WTC11 (cell line): ENCODE results near the gene CST8. TPM values are rescaled to one million over a fixed set of nuclear protein-coding genes. Genes with fewer than 3 reads are reported as not detected.

Experiments
- ATAC-seq: fragments of 200-7000 bp; cut with Tn5 transposase; 2 replicates; pipeline ENCODE4 v1.10.0; 2021; ENCODE audit warnings: mild to moderate bottlenecking, moderate library complexity
- CTCF ChIA-PET: fragments of 300-600 bp; sonication (Branson Sonifier 250); formaldehyde crosslinking; loops from one replicate; lab custom pipeline; 2021; ENCODE audit warnings: antibody characterized with exemption; lab: Charles Lee
- POLR2A ChIA-PET: fragments of 350-600 bp; sonication (Branson Sonifier 250); formaldehyde crosslinking; loops from one replicate; lab custom pipeline; 2021; ENCODE audit warnings: antibody characterized with exemption; lab: Charles Lee
- DNase-seq: peaks from one replicate; pipeline ENCODE4 v3.0.0; 2021; ENCODE audit warnings: low spot score
- H3K27ac Mint-ChIP-seq: 2 replicates; pipeline ENCODE4 v1.8.0; 2021; ENCODE audit warnings: mixed read lengths
- H3K27me3 Mint-ChIP-seq: 2 replicates; pipeline ENCODE4 v1.8.0; 2021; ENCODE audit warnings: low read depth, mild to moderate bottlenecking, moderate library complexity, mixed read lengths
- H3K36me3 Mint-ChIP-seq: 2 replicates; pipeline ENCODE4 v1.8.0; 2021; ENCODE audit warnings: mixed read lengths
- H3K4me1 Mint-ChIP-seq: 2 replicates; pipeline ENCODE4 v1.8.0; 2022; ENCODE audit warnings: mixed read lengths
- H3K4me3 Mint-ChIP-seq: 2 replicates; pipeline ENCODE4 v1.8.0; 2021; ENCODE audit warnings: mild to moderate bottlenecking, moderate library complexity, mixed read lengths
- H3K9me3 Mint-ChIP-seq: 2 replicates; pipeline ENCODE4 v1.8.0; 2021; ENCODE audit warnings: mixed read lengths
- CREB1 ChIP-seq: sonication (generic); formaldehyde crosslinking; IDR thresholded peaks from 2 replicates; pipeline ENCODE4 v1.8.0; 2023; ENCODE audit warnings: mild to moderate bottlenecking, missing genetic modification reagents
- FOXP1 ChIP-seq: sonication (generic); formaldehyde crosslinking; IDR thresholded peaks from 2 replicates; pipeline ENCODE4 v1.8.0; 2022; ENCODE audit warnings: missing genetic modification reagents, mild to moderate bottlenecking, moderate library complexity, borderline replicate concordance
- GRHL2 ChIP-seq: fragments of 250-450 bp; sonication (Bioruptor Pico); IDR thresholded peaks from 2 replicates; pipeline ENCODE4 v1.8.0; 2022; ENCODE audit warnings: mild to moderate bottlenecking, moderate library complexity; ENCODE audit not compliant: insufficient replicate concordance, severe bottlenecking
- GTF2I ChIP-seq: fragments of 250-450 bp; sonication (Bioruptor Pico); conservative IDR thresholded peaks from 2 replicates; pipeline ENCODE4 v1.4.0; 2021; ENCODE audit warnings: mild to moderate bottlenecking
- NFATC4 ChIP-seq: fragments of 250-450 bp; sonication (Bioruptor Pico); IDR thresholded peaks from 2 replicates; pipeline ENCODE4 v1.9.0; 2021; ENCODE audit warnings: mild to moderate bottlenecking
- NFYB ChIP-seq: sonication (generic); formaldehyde crosslinking; conservative IDR thresholded peaks from 2 replicates; pipeline ENCODE4 v1.8.0; 2022; ENCODE audit warnings: low read depth, missing genetic modification reagents
- NR2C2 ChIP-seq: sonication (generic); formaldehyde crosslinking; IDR thresholded peaks from 2 replicates; pipeline ENCODE4 v1.8.0; 2022; ENCODE audit warnings: mild to moderate bottlenecking, missing genetic modification reagents
- NR3C1 ChIP-seq: sonication (generic); formaldehyde crosslinking; conservative IDR thresholded peaks from 2 replicates; pipeline ENCODE4 v1.8.1; 2023; ENCODE audit warnings: low read depth, mild to moderate bottlenecking, missing genetic modification reagents
- OVOL2 ChIP-seq: fragments of 250-450 bp; sonication (Bioruptor Pico); IDR thresholded peaks from 2 replicates; pipeline ENCODE4 v1.9.0; 2021; ENCODE audit warnings: mild to moderate bottlenecking, borderline replicate concordance
- PRRX2 ChIP-seq: fragments of 250-450 bp; sonication (Bioruptor Pico); IDR thresholded peaks from 2 replicates; pipeline ENCODE4 v1.8.0; 2021; ENCODE audit warnings: mild to moderate bottlenecking
- SOX15 ChIP-seq: fragments of 250-450 bp; sonication (Bioruptor Pico); IDR thresholded peaks from 2 replicates; pipeline ENCODE4 v1.9.0; 2021; ENCODE audit warnings: mild to moderate bottlenecking
- SP1 ChIP-seq: sonication (generic); formaldehyde crosslinking; conservative IDR thresholded peaks from 2 replicates; pipeline ENCODE4 v1.8.1; 2022; ENCODE audit warnings: missing genetic modification reagents
- ZNF121 ChIP-seq: sonication (generic); formaldehyde crosslinking; IDR thresholded peaks from 2 replicates; pipeline ENCODE4 v1.8.0; 2023; ENCODE audit warnings: missing genetic modification reagents
- total RNA-seq: library from RNA; stranded (reverse); gene quantifications from 3 replicates; pipeline ENCODE4 v1.2.3, GENCODE V29; 2021
- TF ChIP-seq, protein P1 (sequence below): sonication (generic); formaldehyde crosslinking; IDR thresholded peaks from 2 replicates; pipeline ENCODE4 v1.8.0; 2022; ENCODE audit warnings: mild to moderate bottlenecking, missing genetic modification reagents
- TF ChIP-seq, protein P2 (sequence below): sonication (generic); formaldehyde crosslinking; IDR thresholded peaks from 2 replicates; pipeline ENCODE4 v1.8.1; 2023; ENCODE audit warnings: mild to moderate bottlenecking, missing genetic modification reagents
- TF ChIP-seq, protein P3 (sequence below): sonication (generic); formaldehyde crosslinking; IDR thresholded peaks from 2 replicates; pipeline ENCODE4 v1.8.1; 2022; ENCODE audit warnings: low read depth, mild to moderate bottlenecking, moderate library complexity, missing genetic modification reagents, borderline replicate concordance
- TF ChIP-seq, protein P4 (sequence below): sonication (generic); formaldehyde crosslinking; IDR thresholded peaks from 2 replicates; pipeline ENCODE4 v1.8.0; 2022; ENCODE audit warnings: mild to moderate bottlenecking, missing genetic modification reagents
- TF ChIP-seq, protein P5 (sequence below): sonication (generic); formaldehyde crosslinking; IDR thresholded peaks from 2 replicates; pipeline ENCODE4 v1.8.0; 2023; ENCODE audit warnings: missing genetic modification reagents
- TF ChIP-seq, protein P6 (sequence below): sonication (generic); formaldehyde crosslinking; IDR thresholded peaks from 2 replicates; pipeline ENCODE4 v1.8.1; 2023; ENCODE audit warnings: mild to moderate bottlenecking, moderate library complexity, missing genetic modification reagents
- TF ChIP-seq, protein P7 (sequence below): sonication (generic); formaldehyde crosslinking; IDR thresholded peaks from 2 replicates; pipeline ENCODE4 v1.8.0; 2022; ENCODE audit warnings: missing genetic modification reagents
- TF ChIP-seq, protein P8 (sequence below): fragments of 250-450 bp; sonication (Bioruptor Pico); IDR thresholded peaks from 2 replicates; pipeline ENCODE4 v1.8.0; 2021; ENCODE audit warnings: mild to moderate bottlenecking

The CST8 gene
- total RNA-seq, 1 experiment from 2014 or later: not detected

DNA sequence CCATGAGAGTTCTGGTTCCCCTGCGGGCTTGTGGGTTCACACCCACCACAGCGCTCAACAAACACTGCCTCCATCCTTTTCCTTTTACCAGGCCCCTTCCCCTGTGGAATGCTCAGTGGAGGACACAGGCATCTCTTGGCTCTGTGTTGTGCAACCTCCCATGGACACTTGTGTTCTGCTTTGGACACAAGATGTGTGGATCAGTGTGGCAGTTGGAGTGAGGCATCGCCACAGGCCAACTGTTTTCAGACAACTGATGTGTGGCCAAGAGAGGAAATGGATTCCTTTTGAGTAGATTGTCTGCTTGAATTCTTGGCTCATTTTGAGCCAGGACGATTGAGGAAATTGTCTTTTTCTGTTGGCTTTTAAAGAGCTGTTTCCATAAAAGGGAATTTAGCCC lies 26.8 kb downstream of the CST8 start (continued):
- TF ChIP-seq, protein P1, sequence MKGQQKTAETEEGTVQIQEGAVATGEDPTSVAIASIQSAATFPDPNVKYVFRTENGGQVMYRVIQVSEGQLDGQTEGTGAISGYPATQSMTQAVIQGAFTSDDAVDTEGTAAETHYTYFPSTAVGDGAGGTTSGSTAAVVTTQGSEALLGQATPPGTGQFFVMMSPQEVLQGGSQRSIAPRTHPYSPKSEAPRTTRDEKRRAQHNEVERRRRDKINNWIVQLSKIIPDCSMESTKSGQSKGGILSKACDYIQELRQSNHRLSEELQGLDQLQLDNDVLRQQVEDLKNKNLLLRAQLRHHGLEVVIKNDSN (CRISPR knock-in tag): no peak

DNA sequence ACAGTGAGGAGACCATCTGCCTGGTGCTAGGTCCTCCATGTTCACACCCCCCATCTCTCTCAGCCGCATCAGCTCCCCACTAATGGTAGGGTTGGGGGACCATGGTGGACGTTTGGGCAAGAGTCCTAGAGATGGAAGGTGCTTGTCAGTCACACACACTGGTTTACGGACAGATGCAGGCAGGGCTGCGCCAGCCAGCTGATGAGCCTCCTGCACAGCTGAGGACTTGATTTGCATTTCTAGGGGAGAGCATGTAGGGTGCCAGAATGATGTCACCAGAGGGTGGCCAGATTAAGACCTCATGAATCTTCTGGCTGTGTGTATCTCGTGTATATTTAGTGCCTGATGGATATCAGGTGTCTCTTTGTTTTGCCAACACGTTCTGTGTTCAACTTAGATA lies 28.6 kb downstream of the CST8 start:
- ChIA-PET POLR2A (no interaction called here), CTCF (no interaction called here)
- Mint-ChIP-seq H3K9me3 (peaks cover 34% of the 10 kb centered on the region), H3K4me1 (peaks cover 46% of the 10 kb centered on the region), H3K27ac (no peak overlapping the region), H3K27me3 (peaks cover 21% of the 10 kb centered on the region), H3K36me3 (peaks cover 28% of the 10 kb centered on the region), H3K4me3 (no peak overlapping the region)
- DNase-seq (no peak), ATAC-seq (no peak)
- TF ChIP-seq, protein P2, sequence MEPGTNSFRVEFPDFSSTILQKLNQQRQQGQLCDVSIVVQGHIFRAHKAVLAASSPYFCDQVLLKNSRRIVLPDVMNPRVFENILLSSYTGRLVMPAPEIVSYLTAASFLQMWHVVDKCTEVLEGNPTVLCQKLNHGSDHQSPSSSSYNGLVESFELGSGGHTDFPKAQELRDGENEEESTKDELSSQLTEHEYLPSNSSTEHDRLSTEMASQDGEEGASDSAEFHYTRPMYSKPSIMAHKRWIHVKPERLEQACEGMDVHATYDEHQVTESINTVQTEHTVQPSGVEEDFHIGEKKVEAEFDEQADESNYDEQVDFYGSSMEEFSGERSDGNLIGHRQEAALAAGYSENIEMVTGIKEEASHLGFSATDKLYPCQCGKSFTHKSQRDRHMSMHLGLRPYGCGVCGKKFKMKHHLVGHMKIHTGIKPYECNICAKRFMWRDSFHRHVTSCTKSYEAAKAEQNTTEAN (CRISPR knock-in tag): no peak
- TF ChIP-seq, protein P3, sequence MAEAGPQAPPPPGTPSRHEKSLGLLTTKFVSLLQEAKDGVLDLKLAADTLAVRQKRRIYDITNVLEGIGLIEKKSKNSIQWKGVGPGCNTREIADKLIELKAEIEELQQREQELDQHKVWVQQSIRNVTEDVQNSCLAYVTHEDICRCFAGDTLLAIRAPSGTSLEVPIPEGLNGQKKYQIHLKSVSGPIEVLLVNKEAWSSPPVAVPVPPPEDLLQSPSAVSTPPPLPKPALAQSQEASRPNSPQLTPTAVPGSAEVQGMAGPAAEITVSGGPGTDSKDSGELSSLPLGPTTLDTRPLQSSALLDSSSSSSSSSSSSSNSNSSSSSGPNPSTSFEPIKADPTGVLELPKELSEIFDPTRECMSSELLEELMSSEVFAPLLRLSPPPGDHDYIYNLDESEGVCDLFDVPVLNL (CRISPR knock-in tag): no peak
- TF ChIP-seq SOX15 (CRISPR knock-in tag) (no peak), ZNF121 (no peak), GRHL2 (CRISPR knock-in tag) (no peak), CREB1 (CRISPR knock-in tag) (no peak), GTF2I (CRISPR knock-in tag) (no peak), NR2C2 (CRISPR knock-in tag) (no peak), SP1 (CRISPR knock-in tag) (no peak), OVOL2 (no peak), NFYB (no peak)
- TF ChIP-seq, protein P4, sequence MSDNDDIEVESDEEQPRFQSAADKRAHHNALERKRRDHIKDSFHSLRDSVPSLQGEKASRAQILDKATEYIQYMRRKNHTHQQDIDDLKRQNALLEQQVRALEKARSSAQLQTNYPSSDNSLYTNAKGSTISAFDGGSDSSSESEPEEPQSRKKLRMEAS (CRISPR knock-in tag): no peak
- TF ChIP-seq, protein P5, sequence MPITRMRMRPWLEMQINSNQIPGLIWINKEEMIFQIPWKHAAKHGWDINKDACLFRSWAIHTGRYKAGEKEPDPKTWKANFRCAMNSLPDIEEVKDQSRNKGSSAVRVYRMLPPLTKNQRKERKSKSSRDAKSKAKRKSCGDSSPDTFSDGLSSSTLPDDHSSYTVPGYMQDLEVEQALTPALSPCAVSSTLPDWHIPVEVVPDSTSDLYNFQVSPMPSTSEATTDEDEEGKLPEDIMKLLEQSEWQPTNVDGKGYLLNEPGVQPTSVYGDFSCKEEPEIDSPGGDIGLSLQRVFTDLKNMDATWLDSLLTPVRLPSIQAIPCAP (CRISPR knock-in tag): no peak

DNA sequence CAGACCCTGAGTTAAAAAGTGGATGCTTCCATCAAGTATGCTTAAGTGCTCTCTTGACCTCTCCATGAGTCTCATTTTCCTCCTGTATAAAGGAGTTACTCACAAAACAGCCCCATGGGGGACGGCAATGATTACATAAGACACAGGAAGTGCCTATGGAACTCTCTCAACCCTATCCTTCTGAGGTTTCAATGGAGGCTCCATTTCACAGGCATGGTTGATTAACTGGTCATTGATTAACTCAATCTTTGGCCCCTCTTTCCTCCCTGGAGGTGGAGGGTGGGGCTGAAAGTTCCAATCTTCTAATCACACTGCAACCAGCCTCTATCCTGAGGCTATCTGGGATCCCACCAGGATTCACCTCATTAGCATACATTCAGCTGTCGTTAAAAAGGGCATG lies 29.3 kb downstream of the CST8 start:
- Mint-ChIP-seq H3K4me3 (no peak overlapping the region), H3K27ac (no peak overlapping the region), H3K36me3 (peaks cover 27% of the 10 kb centered on the region), H3K4me1 (peaks cover 40% of the 10 kb centered on the region), H3K27me3 (peaks cover 20% of the 10 kb centered on the region), H3K9me3 (peaks cover 33% of the 10 kb centered on the region)
- ChIA-PET CTCF (no interaction called here), POLR2A (no interaction called here)
- DNase-seq (no peak), ATAC-seq (no peak)
- TF ChIP-seq, protein P4 (CRISPR knock-in tag): no peak
- TF ChIP-seq, protein P6, sequence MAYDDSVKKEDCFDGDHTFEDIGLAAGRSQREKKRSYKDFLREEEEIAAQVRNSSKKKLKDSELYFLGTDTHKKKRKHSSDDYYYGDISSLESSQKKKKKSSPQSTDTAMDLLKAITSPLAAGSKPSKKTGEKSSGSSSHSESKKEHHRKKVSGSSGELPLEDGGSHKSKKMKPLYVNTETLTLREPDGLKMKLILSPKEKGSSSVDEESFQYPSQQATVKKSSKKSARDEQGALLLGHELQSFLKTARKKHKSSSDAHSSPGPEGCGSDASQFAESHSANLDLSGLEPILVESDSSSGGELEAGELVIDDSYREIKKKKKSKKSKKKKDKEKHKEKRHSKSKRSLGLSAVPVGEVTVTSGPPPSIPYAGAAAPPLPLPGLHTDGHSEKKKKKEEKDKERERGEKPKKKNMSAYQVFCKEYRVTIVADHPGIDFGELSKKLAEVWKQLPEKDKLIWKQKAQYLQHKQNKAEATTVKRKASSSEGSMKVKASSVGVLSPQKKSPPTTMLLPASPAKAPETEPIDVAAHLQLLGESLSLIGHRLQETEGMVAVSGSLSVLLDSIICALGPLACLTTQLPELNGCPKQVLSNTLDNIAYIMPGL (CRISPR knock-in tag): no peak
- TF ChIP-seq FOXP1 (CRISPR knock-in tag) (no peak), NFATC4 (CRISPR knock-in tag) (no peak), PRRX2 (CRISPR knock-in tag) (no peak), NR3C1 (CRISPR knock-in tag) (no peak)
- TF ChIP-seq, protein P7, sequence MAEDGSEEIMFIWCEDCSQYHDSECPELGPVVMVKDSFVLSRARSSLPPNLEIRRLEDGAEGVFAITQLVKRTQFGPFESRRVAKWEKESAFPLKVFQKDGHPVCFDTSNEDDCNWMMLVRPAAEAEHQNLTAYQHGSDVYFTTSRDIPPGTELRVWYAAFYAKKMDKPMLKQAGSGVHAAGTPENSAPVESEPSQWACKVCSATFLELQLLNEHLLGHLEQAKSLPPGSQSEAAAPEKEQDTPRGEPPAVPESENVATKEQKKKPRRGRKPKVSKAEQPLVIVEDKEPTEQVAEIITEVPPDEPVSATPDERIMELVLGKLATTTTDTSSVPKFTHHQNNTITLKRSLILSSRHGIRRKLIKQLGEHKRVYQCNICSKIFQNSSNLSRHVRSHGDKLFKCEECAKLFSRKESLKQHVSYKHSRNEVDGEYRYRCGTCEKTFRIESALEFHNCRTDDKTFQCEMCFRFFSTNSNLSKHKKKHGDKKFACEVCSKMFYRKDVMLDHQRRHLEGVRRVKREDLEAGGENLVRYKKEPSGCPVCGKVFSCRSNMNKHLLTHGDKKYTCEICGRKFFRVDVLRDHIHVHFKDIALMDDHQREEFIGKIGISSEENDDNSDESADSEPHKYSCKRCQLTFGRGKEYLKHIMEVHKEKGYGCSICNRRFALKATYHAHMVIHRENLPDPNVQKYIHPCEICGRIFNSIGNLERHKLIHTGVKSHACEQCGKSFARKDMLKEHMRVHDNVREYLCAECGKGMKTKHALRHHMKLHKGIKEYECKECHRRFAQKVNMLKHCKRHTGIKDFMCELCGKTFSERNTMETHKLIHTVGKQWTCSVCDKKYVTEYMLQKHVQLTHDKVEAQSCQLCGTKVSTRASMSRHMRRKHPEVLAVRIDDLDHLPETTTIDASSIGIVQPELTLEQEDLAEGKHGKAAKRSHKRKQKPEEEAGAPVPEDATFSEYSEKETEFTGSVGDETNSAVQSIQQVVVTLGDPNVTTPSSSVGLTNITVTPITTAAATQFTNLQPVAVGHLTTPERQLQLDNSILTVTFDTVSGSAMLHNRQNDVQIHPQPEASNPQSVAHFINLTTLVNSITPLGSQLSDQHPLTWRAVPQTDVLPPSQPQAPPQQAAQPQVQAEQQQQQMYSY: no peak
- TF ChIP-seq, protein P3 (CRISPR knock-in tag): no peak
- TF ChIP-seq, protein P1 (CRISPR knock-in tag): no peak
- TF ChIP-seq, protein P8, sequence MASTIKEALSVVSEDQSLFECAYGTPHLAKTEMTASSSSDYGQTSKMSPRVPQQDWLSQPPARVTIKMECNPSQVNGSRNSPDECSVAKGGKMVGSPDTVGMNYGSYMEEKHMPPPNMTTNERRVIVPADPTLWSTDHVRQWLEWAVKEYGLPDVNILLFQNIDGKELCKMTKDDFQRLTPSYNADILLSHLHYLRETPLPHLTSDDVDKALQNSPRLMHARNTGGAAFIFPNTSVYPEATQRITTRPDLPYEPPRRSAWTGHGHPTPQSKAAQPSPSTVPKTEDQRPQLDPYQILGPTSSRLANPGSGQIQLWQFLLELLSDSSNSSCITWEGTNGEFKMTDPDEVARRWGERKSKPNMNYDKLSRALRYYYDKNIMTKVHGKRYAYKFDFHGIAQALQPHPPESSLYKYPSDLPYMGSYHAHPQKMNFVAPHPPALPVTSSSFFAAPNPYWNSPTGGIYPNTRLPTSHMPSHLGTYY (CRISPR knock-in tag): no peak
